AG10803 (cell line): ENCODE measurements around the gene EPHB2.

Experiments
- DNase-seq: peaks from one replicate; pipeline ENCODE4 v3.0.0; 2010; ENCODE audit warnings: low read depth
- H3K4me3 ChIP-seq: 2 replicates; pipeline ENCODE4 v1.5.1; 2011; ENCODE audit warnings: mild to moderate bottlenecking, low read length, control low read depth
- CTCF ChIP-seq: conservative IDR thresholded peaks from 2 replicates; pipeline ENCODE4 v1.5.1; 2011; ENCODE audit warnings: mild to moderate bottlenecking, low read length, control low read depth, inconsistent platforms

Gene EPHB2

GRCh38 chr1:22914633-22915217, 204.1 kb downstream of the EPHB2 start:
- H3K4me3 ChIP-seq = no peak overlapping the region
- no peak for DNase-seq
- no peak for TF ChIP-seq CTCF

GRCh38 chr1:22915231-22915630, 204.6 kb downstream of the EPHB2 start:
- no peak for TF ChIP-seq CTCF
- no peak for DNase-seq
- H3K4me3 ChIP-seq = no peak overlapping the region

- TF ChIP-seq CTCF = no peak
- no peak overlapping the region for H3K4me3 ChIP-seq
Measured at GRCh38 chr1:22915816-22916470, 205.3 kb downstream of the EPHB2 start.

GRCh38 chr1:22916471-22916820, 205.8 kb downstream of the EPHB2 start:
- no peak overlapping the region for H3K4me3 ChIP-seq
- no peak for TF ChIP-seq CTCF
- no peak for DNase-seq

More at GRCh38 chr1:22915816-22916470, 205.3 kb downstream of the EPHB2 start:
- DNase-seq = no peak

GRCh38 chr1:22917989-22918388, 207.3 kb downstream of the EPHB2 start:
- DNase-seq = no peak
- no peak for TF ChIP-seq CTCF
- H3K4me3 ChIP-seq = no peak overlapping the region

GRCh38 chr1:22918644-22919043, 208.0 kb downstream of the EPHB2 start:
- TF ChIP-seq CTCF = no peak
- H3K4me3 ChIP-seq = no peak overlapping the region
- no peak for DNase-seq

GRCh38 chr1:22919341-22920025, 208.8 kb downstream of the EPHB2 start:
- TF ChIP-seq CTCF = no peak

More at GRCh38 chr1:22919341-22920025, 208.8 kb downstream of the EPHB2 start:
- peak; percentile 42 for DNase-seq
- no peak overlapping the region for H3K4me3 ChIP-seq
